Inflammatory macrophage treated with lipopolysaccharide for 4 hours (primary cell): Measurements from ENCODE around the gene EYS.

Source experiments
- DNase-seq: peaks from one replicate; pipeline ENCODE4 v3.0.0-alpha.2; 2020

EYS gene

DNA sequence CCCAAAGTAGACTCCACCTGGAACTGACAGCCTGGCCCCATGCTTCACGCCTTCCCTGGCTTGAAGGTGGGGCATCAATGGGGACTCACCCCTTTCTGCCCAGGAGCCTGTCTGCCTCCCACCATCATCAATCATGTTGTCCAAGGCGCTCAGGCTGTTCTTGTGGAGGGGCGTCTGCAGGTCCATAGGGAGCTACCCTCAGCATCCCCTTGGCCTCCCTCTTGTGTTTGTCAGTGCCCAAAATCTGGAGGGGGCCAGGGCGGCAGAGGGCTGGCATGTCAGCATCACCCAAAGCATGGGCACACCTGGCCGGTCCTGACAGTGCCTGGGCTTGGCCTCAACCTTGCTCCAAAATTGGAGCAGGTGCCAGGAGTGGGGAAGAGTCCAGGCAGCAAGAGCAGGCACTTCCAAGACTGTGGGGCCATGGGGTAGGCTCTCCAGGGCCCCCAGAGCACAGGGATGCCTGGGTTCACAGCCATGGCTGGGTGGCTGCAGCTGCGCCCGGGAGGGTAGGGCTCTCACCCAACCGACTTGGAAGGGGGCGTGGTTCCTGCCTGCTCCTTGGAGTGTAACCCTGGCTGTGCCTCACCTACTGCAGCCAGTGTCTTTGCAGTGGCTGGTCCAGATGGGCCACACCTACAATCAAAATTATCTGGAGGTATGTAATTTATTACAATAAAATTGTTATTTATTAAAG is 903.4 kb downstream of the EYS start:
- no peak for DNase-seq

DNA sequence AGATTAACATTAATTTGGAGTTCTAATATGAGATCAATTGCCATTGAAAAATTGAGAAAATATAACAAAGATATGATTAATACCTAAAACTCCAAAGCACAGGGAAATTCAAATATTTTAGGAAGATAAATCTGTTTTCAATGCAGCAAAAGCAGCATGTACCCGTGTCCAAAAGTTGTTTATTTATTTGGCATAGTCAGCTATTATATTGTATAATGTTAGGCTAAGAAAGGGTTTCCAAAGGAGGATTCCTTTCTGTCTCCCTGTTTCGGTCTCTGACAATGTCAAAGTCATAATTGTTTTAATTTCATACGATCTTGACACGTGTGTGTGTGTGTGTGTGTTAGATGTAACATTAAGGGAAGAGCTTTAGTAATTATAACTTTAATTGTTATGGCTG is 914.5 kb downstream of the EYS start:
- DNase-seq: no peak

DNA sequence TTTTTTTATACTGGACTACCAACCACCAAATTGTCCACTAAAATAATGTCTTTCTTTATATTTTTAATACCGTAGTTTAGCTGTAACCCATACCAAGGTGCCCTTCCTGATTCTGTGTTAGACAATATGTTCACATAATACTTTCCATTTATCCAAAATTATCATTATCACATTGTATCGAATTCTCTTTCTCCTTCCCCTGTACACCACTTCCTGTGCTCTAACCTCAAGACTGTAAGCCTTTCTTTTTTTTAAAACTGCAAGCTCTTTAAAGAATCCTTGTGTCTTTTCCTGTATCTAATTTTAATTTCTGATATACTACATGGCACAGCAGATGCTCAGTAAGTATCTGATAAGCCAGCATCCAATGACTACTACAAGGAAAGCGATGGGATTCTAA is 917.5 kb downstream of the EYS start:
- DNase-seq: no peak

DNA sequence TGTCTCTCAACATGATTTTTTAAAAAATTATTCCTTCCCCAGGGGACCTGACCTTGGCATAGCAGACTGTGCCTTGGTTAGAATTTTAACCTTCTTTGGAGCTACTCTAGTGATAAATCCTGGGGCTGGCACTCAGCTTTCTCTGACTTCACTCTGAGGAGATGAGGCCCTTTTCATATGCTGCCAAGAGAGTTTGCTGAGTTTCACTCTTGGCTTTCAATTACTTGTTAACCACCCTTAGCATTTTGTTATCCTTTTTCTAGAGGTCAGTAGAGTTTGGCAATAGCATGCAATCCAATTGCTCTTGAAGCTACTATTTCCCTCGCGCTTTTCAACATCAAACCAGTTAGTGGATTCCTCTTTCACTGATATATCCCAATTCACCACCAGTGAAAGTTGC is 920.3 kb downstream of the EYS start:
- DNase-seq: no peak

DNA sequence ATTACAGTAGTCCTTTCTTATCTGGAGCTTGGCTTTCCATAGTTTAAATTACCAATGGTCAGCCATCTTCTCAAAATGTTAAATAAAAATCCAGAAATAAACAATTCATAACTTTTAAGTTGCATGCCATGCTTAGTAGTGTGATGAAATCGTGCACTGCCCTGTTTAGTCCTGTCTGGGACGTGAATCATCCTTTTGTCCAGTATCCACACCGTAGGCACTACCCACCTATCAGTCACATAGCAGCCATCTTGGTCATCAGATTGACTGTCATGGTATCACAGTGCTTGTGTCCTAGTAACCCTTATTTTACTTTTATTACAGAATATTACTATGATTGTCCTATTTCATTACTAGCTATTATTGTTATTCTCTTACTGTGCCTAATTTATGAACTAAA is 924.1 kb downstream of the EYS start:
- no peak for DNase-seq

DNA sequence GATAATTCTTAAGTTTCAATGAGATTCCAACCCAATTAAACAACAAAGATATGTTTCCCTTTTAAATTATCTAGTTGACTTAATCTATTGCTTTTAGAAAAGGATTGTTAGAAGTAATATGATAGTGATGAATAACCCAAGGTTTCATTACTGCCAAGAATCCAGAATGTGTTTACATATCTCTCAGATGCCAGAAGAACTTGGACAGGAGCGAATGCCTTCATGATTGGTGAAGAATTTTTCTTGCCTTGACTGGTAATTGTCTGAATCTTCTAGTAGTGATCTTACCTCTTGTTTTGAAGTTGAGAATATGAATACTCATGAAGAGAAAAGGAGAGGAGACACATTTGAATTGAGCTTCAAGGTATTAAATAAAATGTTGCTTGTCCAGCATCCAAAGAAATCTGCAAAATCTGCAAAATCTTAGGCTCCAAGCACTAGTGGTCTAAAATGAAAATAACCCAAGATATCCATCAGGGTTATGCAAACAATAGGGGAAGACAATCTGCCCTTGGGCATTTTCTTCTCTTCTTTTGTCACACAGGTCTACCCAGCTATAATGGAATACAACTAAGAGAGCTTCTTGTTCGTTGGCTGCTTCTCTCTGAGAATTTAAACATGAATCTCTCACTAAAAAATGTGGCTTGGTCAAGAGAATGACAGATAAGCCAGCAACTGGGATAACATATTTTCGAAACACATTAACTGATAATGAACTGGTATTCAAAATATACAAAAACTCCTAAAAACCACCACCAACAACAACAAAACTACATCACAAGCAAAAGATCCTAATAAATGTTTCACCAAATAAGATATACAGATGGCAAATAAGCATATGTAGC is 928.9 kb downstream of the EYS start:
- no peak for DNase-seq

DNA sequence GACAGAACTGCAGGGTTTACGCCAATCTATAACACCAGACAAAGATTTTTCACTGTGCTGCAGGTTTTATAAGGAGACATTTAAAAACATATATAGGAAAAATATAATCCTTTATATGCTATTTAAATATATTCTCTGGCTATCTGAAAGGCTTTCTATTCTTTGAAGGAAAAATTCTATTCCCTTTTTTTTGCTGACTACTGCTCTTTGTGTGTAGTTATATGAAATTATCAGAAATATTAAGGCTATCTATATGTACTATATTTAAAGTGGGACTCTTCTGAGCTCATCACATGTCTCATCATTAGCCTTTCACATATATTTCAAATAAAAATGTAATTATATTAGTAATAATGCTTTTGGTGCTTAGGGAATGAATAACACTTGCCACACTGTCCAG is 930.7 kb downstream of the EYS start:
- DNase-seq: no peak

DNA sequence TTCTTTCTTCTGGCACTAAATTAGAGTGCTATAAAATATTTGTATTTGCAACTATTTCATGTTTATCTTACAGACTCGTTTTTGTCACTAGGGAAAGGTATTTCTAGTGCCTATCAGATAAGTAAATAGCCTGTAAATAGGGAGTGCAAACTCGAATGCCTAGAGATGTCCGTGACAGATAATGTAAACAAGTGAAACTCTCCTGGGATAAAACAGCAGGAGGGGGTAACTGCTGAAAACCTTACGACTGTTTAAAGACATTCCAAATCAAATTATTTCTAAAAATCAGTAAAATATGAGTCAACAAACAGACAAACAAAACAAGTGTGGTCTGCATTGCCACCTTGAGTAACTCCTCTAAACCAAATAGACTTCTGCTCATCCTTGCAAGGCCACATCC is 932.1 kb downstream of the EYS start:
- DNase-seq: no peak

DNA sequence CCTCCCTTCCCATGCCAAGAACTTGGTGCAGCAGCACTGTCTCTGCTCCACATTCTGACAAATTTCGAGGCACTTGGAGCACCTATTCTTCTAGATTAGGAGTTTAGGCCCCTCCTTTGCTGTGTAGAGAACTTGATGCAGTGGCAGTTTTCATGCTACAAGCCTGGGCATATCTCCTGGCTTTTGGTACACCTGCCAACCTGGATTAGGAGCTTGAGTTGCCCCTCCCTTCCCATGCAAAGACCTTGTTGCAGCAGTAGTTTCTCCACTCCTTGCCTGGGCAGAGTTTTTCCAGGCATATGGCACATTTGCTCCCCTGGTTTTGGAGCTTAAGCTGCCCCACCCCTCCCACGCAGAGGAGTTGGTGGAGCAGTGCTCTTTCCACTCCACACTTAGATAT is 956.1 kb downstream of the EYS start:
- no peak for DNase-seq

DNA sequence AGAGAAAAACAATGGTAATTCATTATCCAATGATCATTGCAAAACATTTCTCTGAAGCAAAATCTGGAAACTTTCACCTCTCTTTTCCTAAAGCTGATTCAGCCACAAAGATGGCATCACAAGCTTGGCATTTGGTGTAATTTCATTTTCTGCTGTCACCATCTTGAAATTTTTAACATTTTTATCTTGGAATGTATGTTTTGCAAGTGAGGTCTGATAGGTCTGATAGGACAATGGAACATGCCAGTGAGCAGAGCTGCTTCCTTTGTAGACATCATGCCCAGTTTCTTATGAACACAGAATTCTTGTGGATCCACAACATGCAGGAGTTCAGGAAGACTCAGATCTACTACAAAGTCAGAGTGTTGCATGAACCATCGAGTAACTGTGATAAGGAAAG is 969.6 kb downstream of the EYS start:
- DNase-seq: no peak

DNA sequence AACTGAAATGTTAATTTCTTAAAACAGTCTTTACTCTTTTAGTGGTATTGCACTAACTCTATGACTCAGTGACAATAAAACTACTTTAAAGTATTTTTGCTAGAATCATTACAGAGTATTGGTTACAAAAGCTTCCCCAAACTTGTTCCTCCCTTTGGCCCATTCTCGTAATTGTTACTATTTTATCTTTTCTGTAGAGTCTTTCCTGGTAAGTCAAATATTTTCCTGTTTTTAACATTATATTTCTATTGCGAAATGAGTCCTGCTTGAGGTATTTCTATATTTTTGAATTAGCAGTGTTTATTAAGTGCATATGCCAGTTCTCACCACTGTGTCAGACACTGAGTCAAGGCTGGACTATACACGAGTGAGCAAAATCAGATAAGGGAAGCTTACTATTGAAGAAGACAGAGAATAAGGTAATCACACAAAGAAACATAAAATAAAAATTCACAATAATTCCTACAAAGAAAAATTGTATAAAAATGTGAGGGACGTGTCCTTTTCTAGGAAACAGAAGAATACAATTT is 970.5 kb downstream of the EYS start:
- DNase-seq: no peak

DNA sequence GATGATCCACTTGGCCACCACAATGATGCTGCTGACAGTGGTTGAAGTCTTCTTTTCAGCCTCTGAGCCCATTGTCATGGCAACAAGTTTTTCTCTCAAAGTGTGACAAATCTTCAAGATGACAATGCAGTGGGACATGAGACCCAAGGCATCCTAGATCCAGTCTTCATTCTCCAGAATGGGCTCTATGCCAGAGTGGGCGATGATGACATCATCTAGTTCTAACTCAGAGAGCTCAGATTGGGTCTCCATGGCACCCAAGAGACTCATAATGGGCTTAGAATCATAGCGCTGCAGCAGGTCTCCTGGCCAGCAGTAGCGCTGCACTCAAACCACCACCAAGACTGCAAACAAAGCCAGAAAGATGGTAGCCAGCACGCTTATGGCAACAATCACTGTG is 973.6 kb downstream of the EYS start:
- no peak for DNase-seq

DNA sequence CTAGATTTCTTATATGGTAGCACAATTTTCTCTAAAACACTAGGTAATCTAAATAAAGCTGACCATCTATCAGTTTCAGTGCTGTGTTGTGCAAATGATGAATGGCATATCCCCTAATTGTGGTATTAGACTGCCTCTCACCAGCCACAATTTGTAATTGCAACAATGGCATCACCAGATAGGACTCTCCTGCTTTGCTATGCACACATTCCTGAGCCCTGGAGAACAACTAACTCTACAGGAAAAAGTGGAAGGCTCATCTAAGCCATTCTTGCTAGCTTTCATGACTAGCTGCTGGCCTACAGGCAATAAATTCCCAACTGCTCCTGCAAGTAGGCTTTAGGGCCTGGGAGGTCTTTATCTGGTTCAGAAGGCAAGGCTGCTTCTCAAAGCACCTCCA is 974.1 kb downstream of the EYS start:
- no peak for DNase-seq

DNA sequence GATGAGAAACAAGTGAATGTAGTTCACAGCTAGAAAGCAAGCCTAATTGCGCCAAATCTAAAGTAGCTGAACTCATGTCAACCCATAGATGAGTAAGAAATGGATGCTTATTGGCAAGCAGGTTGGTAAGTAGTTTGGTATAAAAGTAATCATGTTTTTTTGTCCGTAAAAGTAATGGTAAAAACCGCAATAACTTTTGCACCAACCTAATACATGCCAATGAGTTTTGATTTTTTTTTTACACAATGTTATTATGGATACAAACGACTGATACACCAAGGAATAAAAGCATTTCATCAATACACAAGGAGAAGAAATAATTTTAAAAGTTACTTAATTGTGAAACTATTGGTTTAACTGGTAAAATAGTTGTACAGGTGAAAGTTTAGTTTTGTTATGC is 977.5 kb downstream of the EYS start:
- no peak for DNase-seq

DNA sequence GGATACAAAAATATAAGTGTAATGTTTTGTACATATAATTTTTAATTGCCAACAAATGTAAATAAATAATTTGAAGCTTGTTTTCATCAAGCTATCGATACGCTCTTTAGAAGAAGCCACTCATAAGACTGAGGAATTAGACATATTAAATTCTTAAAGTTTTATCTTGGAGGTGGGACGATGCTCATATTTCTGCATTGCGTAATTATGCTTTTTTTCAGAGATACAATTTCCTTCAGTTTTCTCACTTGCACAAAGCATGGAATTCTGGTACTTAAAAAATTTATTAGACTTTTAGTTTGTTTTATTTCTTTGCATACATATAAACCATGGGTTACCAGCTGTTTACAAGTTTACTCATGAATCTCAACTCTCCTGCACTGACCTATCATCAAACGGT is 980.0 kb downstream of the EYS start:
- no peak for DNase-seq

DNA sequence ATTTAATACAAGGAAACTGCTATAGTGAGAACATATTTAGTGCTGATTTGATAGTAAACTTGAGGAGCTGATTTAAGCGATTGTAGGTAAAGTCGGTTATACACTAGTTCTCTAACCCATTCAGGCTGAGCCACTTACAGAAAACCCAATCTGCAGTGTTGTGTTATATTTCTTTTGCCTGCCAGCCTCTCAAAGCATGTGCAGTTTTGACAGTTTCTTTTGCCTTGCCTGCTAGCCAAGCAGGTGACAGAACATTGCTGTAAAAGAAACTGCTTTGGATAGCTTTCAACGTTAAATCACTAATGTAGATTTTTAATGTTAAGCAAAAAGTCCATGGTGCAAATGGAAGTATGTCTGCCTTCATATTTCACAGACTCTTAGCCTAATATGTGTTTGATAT is 982.9 kb downstream of the EYS start:
- DNase-seq: no peak

DNA sequence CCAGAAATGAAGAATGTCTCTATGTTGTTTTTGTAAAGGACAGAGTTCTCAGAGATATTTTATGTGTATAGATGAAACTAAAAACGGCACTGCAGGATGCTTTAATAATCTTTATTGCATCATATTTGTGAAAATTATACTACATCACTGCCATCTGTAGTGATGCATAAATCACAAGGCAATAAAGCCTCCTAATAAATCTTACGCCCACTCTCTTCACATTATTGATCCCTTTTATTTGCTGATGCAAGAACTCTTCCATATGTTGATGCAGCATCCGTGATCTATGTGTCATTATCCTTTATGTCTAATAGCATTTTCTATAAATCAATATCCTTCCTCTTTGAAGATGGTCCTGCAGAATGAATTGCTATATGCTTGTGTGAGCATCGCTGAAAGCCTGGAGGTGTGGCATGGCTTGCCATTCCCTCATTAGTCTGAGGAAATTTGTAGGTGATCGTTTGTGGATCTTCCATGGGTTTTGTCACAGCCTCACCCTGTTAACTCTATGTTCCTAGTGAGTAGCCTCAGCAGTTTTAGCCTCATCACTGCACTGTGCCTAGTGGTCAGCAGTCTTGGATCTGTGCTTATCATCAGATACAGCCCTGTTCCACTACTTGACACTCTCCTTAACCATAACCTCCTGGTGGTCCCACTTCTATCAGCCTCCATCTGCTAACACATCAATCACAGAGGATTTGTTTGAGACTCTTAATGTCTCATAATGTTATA is 983.5 kb downstream of the EYS start:
- DNase-seq: no peak

DNA sequence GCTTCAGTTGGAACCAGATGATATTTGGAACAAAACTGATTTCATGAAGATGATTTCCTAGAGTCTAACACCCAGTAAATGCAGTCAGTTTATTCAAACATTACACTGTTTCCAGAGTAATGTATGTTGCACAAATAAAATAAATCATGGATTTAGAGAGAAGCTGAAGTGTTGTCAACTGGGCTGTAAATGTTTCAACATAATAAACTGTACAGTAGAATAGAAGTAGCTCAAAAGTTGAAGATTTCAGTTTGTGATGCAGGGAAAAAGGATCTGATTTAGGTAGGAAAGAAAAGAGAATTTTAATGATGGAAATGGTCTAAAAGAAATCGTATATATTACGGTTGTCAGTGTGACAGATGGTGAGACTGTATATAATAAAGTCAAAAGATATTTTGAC is 985.2 kb downstream of the EYS start:
- DNase-seq: no peak

DNA sequence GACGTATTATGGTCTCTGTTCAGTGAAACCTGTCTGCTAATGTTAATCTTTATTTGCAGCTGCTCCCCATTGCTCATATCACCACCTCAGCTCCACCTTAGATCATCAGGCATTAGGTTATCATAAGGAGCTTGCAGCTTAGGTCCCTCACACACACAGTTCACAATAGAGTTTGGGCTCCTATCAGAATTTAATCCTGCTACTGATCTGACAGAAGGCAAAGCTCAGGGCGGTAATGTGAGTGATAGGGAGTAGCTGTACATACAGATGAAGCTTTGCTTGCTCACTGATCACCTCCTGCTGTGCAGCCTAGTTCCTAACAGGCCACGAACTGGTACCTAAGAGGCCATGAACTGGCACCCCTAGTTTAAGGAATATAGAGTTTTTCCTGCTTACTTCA is 989.7 kb downstream of the EYS start:
- no peak for DNase-seq

DNA sequence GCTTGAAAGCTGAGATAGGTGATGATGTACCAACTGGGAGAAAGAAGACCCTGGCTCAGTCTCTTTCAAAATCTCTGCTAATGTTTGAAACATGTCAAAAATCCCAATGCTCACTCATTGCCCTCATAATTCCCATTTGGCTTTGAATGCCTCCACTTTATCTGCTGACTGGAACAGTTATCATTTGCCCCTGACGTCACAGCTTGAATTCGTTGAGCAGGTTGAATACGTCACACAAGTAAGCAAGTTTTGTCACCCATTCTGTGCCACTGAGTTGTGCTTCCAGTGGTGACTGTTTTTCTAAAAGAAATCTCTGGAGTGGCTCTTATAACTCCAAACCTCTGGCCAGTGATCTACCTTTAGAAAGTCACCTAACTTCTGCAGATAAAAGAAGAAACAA is 991.4 kb downstream of the EYS start:
- no peak for DNase-seq

DNA sequence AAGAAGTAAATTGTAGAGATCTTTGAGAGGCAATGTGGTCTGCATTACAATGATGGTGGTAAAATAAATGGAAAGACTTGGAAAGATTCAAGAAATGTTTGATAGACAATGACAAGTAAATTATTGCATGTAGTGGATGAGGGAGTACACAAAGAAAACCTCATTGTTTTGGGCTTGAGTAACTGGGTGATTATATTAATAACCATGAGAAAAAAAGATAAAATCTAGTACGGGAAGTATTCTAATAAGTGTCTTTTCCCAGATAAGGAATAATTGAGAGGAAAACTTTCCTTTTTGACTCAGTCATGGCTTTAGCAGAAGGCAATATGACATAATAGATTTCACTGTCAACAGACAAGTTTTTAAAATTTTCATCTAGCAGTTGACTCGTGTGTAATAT is 993.0 kb downstream of the EYS start:
- DNase-seq: no peak

DNA sequence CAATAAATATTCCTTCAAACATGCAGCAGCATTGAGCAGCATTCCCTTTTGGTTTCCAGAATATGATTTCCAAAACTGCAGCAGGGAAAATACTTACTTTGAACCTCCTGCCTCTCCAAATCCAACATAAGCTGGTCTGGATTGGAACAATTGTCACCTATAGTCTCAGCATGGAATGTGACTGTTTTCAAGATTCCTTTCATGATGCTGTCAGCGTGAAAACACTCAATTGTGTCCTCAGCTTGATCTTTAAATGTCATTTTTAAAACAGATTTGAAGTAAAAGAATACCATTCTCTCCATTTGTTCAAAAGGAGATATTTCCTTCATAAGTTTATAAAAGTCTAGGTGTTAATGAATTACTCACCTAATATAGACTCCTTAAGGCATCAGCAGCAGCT is 993.9 kb downstream of the EYS start:
- no peak for DNase-seq

DNA sequence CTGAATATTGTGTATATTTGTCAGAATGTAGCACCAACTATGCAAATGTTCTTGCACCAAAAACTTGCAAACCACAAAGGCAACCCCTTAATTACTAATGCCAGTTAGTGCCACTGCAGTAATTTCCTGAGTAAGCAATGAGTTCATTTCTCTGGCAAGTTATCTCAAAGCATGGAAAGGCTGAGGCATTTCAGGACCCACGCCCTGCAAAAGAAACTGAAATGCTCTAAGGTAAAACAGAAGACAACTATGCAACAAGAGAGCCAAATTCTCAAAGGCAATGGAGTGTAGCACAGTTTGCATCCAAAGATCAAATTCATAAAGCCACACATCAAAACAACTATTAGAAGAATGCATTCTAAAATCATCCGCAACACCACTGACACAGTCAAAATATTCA is 994.4 kb downstream of the EYS start:
- DNase-seq: no peak

DNA sequence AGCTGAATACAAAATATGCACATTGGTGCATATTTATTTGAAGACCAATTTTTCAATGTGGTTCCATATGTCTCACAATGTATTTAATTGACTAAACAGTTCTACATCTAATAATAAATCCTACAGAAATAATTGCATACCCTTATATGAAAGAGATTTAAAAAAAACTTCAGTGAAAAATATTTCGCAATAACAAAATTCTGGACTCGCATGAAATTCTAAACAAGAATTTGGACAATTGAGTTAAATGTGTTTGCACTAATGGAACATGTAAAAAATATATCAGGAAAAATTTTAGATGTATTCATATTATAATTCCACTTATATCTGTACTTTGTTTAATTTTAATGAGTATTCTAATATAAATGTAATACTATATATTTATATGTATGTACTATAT is 1003.1 kb downstream of the EYS start:
- no peak for DNase-seq
